SK-N-SH treated with all-trans-retinoic acid at 6 μM for 48 hours (cell line): ENCODE measurements around the gene BRD7.

Source experiments
- CREB5 ChIP-seq: fragments of 250-450 bp; sonication (Bioruptor Pico); IDR thresholded peaks from 2 replicates; pipeline ENCODE4 v1.5.1; 2020; ENCODE audit warnings: low read depth, mild to moderate bottlenecking, moderate library complexity
- CSRNP3 ChIP-seq: fragments of 250-450 bp; sonication (Bioruptor Pico); IDR thresholded peaks from 2 replicates; pipeline ENCODE4 v1.5.1; 2021; ENCODE audit warnings: mild to moderate bottlenecking, moderate library complexity
- PATZ1 ChIP-seq: fragments of 250-450 bp; sonication (Bioruptor Pico); IDR thresholded peaks from 2 replicates; pipeline ENCODE4 v1.8.0; 2020; ENCODE audit warnings: mild to moderate bottlenecking, moderate library complexity, borderline replicate concordance
- ZC3H10 ChIP-seq: fragments of 250-450 bp; sonication (Bioruptor Pico); IDR thresholded peaks from 2 replicates; pipeline ENCODE4 v1.5.1; 2021; ENCODE audit warnings: mild to moderate bottlenecking, moderate library complexity

- TF ChIP-seq CREB5 (CRISPR knock-in tag) (no peak), ZC3H10 (CRISPR knock-in tag) (no peak), PATZ1 (CRISPR knock-in tag) (no peak), CSRNP3 (CRISPR knock-in tag) (no peak)
Measured at GRCh38 chr16:50298591-50299507, 69.9 kb downstream of the BRD7 start.
